NCI-H82 treated with DMSO at 0.1 percent for 48 hours (cell line): Measurements from ENCODE around the gene ASIC4.

Experiments
- DNase-seq: peaks from one replicate; lab custom pipeline; 2025; ENCODE audit not compliant: unreplicated experiment; lab: John Stamatoyannopoulos, UW

ASIC4 gene

GRCh38 chr2:219566640-219567039 lies 52.4 kb downstream of the ASIC4 start:
- no peak for DNase-seq

- no peak for DNase-seq
These were observed 52.8 kb downstream of the ASIC4 start for GRCh38 chr2:219567131-219567530.

- DNase-seq = no peak
These were observed 53.6 kb downstream of the ASIC4 start for GRCh38 chr2:219567791-219568361.

- DNase-seq = no peak
These were observed 54.8 kb downstream of the ASIC4 start for GRCh38 chr2:219569041-219569440.

GRCh38 chr2:219569635-219570034 lies 55.4 kb downstream of the ASIC4 start:
- peak; percentile 86 for DNase-seq

- DNase-seq = no peak
These were observed 56.1 kb downstream of the ASIC4 start for GRCh38 chr2:219570194-219570923.

GRCh38 chr2:219570924-219571310 lies 56.6 kb downstream of the ASIC4 start:
- no peak for DNase-seq

GRCh38 chr2:219571311-219572236 lies 57.3 kb downstream of the ASIC4 start, which contains the start of gene OBSL1:
TSS of gene OBSL1 (minus strand) at chr2:219571539. CDS start at chr2:219571232, 307 bp downstream.
- peak; percentile 72 for DNase-seq

- DNase-seq = no peak
These were observed 58.1 kb downstream of the ASIC4 start, which contains the start of gene INHA for GRCh38 chr2:219572237-219573001. TSS of gene INHA (plus strand) at chr2:219572310. CDS start at chr2:219572375, 65 bp downstream.

- peak; percentile 21 for DNase-seq
These were observed 58.9 kb downstream of the ASIC4 start for GRCh38 chr2:219573166-219573565.

GRCh38 chr2:219574484-219575311 lies 60.4 kb downstream of the ASIC4 start:
- DNase-seq = no peak

GRCh38 chr2:219575566-219576504 lies 61.6 kb downstream of the ASIC4 start:
- no peak for DNase-seq

GRCh38 chr2:219576505-219577388 lies 62.5 kb downstream of the ASIC4 start:
- peak; percentile 22 for DNase-seq

- no peak for DNase-seq
These were observed 64.7 kb downstream of the ASIC4 start for GRCh38 chr2:219578811-219579613.

- DNase-seq = no peak
These were observed 67.1 kb downstream of the ASIC4 start for GRCh38 chr2:219581346-219581745.
